Thyroid gland (tissue), 4 donors: Measurements from ENCODE around the gene TAF10. TPM values are rescaled to one million over a fixed set of nuclear protein-coding genes. Genes with fewer than 3 reads are reported as not detected.

ENCODE experiments used
- DNase-seq, 2 donors: peaks; one replicate each; pipeline ENCODE4 v3.0.0-alpha.2; 2019
- H3K27ac ChIP-seq, 3 donors: fragments of 200-600 bp; sonication (generic); 1 replicate in 2 of 3; 2 replicates in 1 of 3; pipeline ENCODE4 v1.5.1; 2016 to 2019; ENCODE audit warnings: mild to moderate bottlenecking in 1 of 3, moderate library complexity in 1 of 3
- H3K27me3 ChIP-seq: fragments of 200-600 bp; sonication (generic); one replicate; pipeline ENCODE4 v1.5.1; 2019
- H3K36me3 ChIP-seq, 2 donors: fragments of 200-600 bp; sonication (generic); one replicate each; pipeline ENCODE4 v1.5.1; 2016 to 2019
- H3K4me1 ChIP-seq, 2 donors: fragments of 200-600 bp; sonication (generic); one replicate each; pipeline ENCODE4 v1.5.1; 2017 to 2019
- H3K4me3 ChIP-seq, 3 donors: fragments of 200-600 bp; sonication (generic); replicated peaks in 1 of 3; 1 replicate in 2 of 3; 2 replicates in 1 of 3; pipeline ENCODE4 v1.5.1; 2016; ENCODE audit warnings: mild to moderate bottlenecking in 1 of 3
- H3K9me3 ChIP-seq: fragments of 200-600 bp; sonication (generic); one replicate; pipeline ENCODE4 v1.5.1; 2017
- POLR2A ChIP-seq, 2 donors: fragments of 450-650 bp; IDR thresholded peaks; one replicate each; pipeline ENCODE4 v1.6.1; 2017; ENCODE audit warnings: antibody characterized with exemption in 2 of 2, mild to moderate bottlenecking in 2 of 2, moderate library complexity in 1 of 2
- WGBS, 2 donors: methylation state at CpG; one replicate each; pipeline ENCODE4 v1.1.5; 2017; 5-methylcytosine and 5-hydroxymethylcytosine counted together
- intact Hi-C: fragments of 100-400 bp; cut with DNase I; formaldehyde crosslinking; loops from one replicate; pipeline ENCODE4 v1.15.1; 2023
- total RNA-seq, 4 donors: library from RNA; depleted of rRNA; stranded (reverse); fragments of >200 nt; gene quantifications; one replicate each; pipeline ENCODE4 v1.2.3, GENCODE V29; 2016
- TF ChIP-seq, protein P1 (sequence below), 6 experiments: fragments of 200-600 bp in 3 of 6; fragments of 450-650 bp in 3 of 6; sonication (generic) in 3 of 6; IDR thresholded peaks; one replicate each; pipeline ENCODE4 v1.5.1; 2016 to 2019; ENCODE audit warnings: antibody characterized with exemption in 6 of 6, mild to moderate bottlenecking in 2 of 6, inconsistent platforms in 1 of 6, moderate library complexity in 1 of 6

TAF10 gene
- total RNA-seq, 4 donors from 2014 or later, result 96.6 to 113 (median 108) TPM

DNA sequence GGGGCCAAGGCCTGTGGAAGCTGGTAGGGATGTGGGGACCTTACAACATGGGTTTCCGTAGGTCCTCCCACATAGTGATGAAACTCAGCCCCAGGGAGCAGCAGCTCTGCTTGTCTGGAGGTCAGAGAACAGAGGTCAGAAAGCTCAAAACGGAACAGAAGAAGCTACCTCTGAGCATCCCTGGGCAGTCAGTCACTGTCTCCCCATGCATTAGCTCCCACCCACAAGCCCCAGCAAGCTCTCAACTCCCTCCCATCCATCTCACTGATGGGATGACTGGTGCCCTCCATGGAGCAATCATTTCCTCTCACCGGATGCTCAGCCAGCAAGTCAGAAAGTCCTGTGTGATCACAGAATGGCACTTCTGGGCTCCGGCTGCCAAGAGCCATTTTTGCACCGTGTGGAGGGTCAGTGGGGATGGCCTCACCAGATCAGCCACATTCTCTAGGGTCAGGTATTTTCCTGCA lies 5.3 kb upstream of the TAF10 start:
- peaks cover 21 to 22% of the 10 kb centered on the region in 2 donors for H3K4me1 ChIP-seq
- 71 to 91% methylated on average over 5 of the region's 5 CpGs for WGBS, 2 donors
- no peak for DNase-seq
- intact Hi-C loops, result loop anchor here (5.0 kb wide), 3 partner anchors 65 to 135 kb away; partner anchors contain the start of genes ARFIP2, MRPL17 and TIMM10B
- TF ChIP-seq, protein P1, sequence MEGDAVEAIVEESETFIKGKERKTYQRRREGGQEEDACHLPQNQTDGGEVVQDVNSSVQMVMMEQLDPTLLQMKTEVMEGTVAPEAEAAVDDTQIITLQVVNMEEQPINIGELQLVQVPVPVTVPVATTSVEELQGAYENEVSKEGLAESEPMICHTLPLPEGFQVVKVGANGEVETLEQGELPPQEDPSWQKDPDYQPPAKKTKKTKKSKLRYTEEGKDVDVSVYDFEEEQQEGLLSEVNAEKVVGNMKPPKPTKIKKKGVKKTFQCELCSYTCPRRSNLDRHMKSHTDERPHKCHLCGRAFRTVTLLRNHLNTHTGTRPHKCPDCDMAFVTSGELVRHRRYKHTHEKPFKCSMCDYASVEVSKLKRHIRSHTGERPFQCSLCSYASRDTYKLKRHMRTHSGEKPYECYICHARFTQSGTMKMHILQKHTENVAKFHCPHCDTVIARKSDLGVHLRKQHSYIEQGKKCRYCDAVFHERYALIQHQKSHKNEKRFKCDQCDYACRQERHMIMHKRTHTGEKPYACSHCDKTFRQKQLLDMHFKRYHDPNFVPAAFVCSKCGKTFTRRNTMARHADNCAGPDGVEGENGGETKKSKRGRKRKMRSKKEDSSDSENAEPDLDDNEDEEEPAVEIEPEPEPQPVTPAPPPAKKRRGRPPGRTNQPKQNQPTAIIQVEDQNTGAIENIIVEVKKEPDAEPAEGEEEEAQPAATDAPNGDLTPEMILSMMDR (IDR thresholded peaks at IDR 0.05), result no peak
- TF ChIP-seq POLR2A (IDR thresholded peaks at IDR 0.05), result no peak
- H3K27me3 ChIP-seq, result no peaks in the 10 kb centered on the region
- H3K9me3 ChIP-seq, result no peaks in the 10 kb centered on the region
- no peak overlapping the region for H3K27ac ChIP-seq
- H3K36me3 ChIP-seq, result peaks cover 0 to 9% of the 10 kb centered on the region in 2 donors
- no peak overlapping the region for H3K4me3 ChIP-seq

DNA sequence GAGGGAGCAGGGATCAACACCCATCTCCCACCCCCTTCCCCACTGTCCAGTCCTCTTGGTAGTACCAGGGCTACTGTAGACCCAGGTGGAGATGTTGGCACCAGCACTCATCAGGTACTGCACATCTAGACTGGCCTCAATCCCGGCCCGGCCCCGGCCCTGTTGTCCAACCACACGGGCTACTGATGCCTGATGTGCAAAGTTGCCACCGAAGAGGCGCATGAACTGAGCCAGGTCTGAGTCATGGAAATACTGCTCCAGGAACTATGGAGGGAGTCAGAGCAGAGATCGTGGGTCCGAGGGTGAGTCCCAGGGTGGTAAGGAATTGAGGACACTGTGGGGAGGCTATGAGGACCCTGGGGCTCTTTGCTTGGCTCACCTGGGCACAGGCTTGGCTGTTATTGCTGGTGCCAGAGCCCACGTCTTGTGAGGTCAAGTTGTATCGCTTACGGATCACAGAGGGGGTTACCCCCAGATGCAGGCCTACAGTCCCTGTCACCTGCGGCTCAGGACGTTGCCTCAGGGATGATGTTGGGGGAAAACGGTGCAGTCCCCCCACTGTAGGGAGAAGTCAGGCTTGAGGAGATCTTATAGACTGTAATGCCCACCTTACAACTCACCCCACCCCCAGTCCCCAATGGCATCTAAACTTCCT lies 4.7 kb upstream of the TAF10 start:
- H3K9me3 ChIP-seq, result no peaks in the 10 kb centered on the region
- no peak overlapping the region for H3K4me3 ChIP-seq
- no peaks in the 10 kb centered on the region for H3K27me3 ChIP-seq
- H3K27ac ChIP-seq, result no peak overlapping the region
- H3K36me3 ChIP-seq, result peaks cover 0 to 9% of the 10 kb centered on the region in 2 donors
- intact Hi-C loops, result loop anchor here (5.0 kb wide), 3 partner anchors 66 to 134 kb away; partner anchors contain the start of genes ARFIP2, MRPL17 and TIMM10B
- peaks cover 21 to 22% of the 10 kb centered on the region in 2 donors for H3K4me1 ChIP-seq
- TF ChIP-seq, protein P1 (IDR thresholded peaks at IDR 0.05), result no peak
- no peak for DNase-seq
- 93 to 94% methylated on average over 14 of the region's 14 CpGs for WGBS, 2 donors

DNA sequence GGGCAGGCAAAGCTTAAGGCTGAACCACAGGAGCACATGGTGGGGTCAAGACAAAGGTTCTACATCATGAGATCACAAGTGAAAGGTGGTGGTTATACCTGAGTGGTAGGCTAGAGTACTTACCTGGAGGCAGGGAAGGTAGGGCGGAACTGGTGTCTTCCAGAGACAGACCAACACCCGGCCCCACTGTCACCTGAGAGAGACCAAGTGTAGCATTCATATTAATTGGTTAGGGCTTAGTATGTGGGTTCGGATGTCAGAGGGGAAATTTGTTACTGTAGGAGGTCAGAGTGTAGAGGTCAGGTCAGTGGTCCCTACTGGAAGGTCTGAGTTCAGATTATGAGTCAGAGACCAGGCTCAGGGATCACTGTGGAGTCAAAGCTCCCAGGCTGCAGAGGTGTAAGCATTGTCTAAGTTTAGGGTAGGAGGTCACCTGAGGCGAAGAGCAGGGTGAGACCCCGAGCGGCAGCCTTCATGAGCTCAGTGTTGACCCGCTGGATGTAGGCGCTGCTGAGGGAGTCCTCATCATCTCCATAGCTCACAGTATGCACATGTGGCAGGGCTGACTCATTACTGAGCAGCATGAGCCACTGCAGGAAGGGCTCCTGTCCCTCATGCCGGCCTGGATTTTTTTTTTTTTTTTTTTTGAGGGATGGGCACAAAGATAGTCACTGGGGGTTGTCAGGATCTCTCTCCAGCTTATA lies 4.0 kb upstream of the TAF10 start:
- no peak for TF ChIP-seq POLR2A (IDR thresholded peaks at IDR 0.05)
- TF ChIP-seq, protein P1 (IDR thresholded peaks at IDR 0.05), result no peak
- Histone ChIP-seq H3K4me3 (no peak overlapping the region), H3K27ac (no peak overlapping the region), H3K27me3 (no peaks in the 10 kb centered on the region), H3K4me1 (peaks cover 27% of the 10 kb centered on the region in 2 donors), H3K9me3 (no peaks in the 10 kb centered on the region), H3K36me3 (peaks cover 0 to 12% of the 10 kb centered on the region in 2 donors)
- no peak for DNase-seq
- whole genome bisulfite sequencing, 2 donors, result 92 to 97% methylated on average over 8 to 9 of the region's 9 CpGs
- intact Hi-C loops, result loop anchor here (5.0 kb wide), 3 partner anchors 66 to 134 kb away; partner anchors contain the start of genes ARFIP2, MRPL17 and TIMM10B

DNA sequence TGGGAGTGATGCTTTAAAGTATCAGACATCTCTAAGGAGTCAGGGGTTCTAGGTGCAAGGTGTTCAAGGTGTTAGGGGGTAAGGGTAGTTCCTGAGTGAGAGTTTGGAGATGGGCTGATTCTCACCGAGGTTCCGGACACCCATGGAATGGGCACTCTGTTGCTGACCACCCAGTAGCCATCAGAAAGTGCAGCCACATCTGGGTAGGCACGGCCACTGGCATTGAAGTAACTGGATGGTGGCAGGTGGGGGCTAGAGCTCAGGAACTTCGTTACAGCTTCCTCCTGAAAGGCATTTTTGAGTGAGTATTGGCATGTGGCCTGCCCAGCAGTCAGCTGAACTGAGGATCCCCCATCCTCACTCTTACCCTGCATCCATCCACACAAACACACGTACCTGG lies 3.0 kb upstream of the TAF10 start:
- no peak overlapping the region for H3K4me3 ChIP-seq
- no peak for DNase-seq
- peaks cover 27 to 29% of the 10 kb centered on the region in 2 donors for H3K4me1 ChIP-seq
- intact Hi-C loops, result loop anchor here (5.0 kb wide), 3 partner anchors 67 to 133 kb away; partner anchors contain the start of genes ARFIP2, MRPL17 and TIMM10B
- WGBS, 2 donors, result 91 to 100% methylated on average over 4 to 5 of the region's 5 CpGs
- TF ChIP-seq POLR2A (IDR thresholded peaks at IDR 0.05), result no peak
- TF ChIP-seq, protein P1 (IDR thresholded peaks at IDR 0.05), result no peak
- H3K36me3 ChIP-seq, result peaks cover 10 to 22% of the 10 kb centered on the region in 2 donors
- H3K27ac ChIP-seq, result no peak overlapping the region
- H3K9me3 ChIP-seq, result no peaks in the 10 kb centered on the region
- no peaks in the 10 kb centered on the region for H3K27me3 ChIP-seq
